ENCODE results near the gene SPDYE17.
"Not testable (repeated sequence)": the region's sequence is repeated elsewhere in the genome, so short reads cannot be mapped to it uniquely, and the experiment has no call there.

DNA sequence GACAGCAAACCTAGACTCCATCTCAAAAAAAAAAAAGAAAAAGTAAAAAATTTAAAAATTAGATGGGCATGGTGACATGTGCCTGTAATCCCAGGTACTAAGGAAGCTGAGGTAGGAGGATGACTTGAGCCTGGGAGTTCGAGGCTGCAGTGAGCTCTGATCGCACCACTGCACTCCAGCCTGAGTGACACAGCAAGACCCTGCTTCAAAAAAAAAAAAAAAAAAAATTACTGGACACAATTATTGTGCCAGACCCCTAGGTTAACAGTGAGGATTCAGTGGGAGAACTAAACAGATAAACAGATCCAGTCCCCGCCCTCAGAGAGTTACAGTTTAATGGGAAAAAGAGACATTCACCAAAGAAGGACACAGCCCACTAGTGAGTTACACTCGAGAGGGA is 31.6 kb upstream of the SPDYE17 start:
- TF ChIP-seq EZH2 (IDR thresholded peaks at IDR 0.05; ENCODE audit: borderline replicate concordance, low read length): not testable (repeated sequence)
- TF ChIP-seq, protein P1, sequence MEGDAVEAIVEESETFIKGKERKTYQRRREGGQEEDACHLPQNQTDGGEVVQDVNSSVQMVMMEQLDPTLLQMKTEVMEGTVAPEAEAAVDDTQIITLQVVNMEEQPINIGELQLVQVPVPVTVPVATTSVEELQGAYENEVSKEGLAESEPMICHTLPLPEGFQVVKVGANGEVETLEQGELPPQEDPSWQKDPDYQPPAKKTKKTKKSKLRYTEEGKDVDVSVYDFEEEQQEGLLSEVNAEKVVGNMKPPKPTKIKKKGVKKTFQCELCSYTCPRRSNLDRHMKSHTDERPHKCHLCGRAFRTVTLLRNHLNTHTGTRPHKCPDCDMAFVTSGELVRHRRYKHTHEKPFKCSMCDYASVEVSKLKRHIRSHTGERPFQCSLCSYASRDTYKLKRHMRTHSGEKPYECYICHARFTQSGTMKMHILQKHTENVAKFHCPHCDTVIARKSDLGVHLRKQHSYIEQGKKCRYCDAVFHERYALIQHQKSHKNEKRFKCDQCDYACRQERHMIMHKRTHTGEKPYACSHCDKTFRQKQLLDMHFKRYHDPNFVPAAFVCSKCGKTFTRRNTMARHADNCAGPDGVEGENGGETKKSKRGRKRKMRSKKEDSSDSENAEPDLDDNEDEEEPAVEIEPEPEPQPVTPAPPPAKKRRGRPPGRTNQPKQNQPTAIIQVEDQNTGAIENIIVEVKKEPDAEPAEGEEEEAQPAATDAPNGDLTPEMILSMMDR (IDR thresholded peaks at IDR 0.05; ENCODE audit: low read length): not testable (repeated sequence)

Measured in OCI-LY1 (cell line).